GM18508 (cell line): Measurements from ENCODE around the gene EEF1AKMT4.

Experiments
- ATAC-seq: cut with Tn5 transposase; IDR thresholded peaks from one replicate; pipeline ENCODE4 v1.9.1; 2021; ENCODE audit warnings: moderate number of reproducible peaks; ENCODE audit not compliant: insufficient read depth, unreplicated experiment

The EEF1AKMT4 gene

DNA sequence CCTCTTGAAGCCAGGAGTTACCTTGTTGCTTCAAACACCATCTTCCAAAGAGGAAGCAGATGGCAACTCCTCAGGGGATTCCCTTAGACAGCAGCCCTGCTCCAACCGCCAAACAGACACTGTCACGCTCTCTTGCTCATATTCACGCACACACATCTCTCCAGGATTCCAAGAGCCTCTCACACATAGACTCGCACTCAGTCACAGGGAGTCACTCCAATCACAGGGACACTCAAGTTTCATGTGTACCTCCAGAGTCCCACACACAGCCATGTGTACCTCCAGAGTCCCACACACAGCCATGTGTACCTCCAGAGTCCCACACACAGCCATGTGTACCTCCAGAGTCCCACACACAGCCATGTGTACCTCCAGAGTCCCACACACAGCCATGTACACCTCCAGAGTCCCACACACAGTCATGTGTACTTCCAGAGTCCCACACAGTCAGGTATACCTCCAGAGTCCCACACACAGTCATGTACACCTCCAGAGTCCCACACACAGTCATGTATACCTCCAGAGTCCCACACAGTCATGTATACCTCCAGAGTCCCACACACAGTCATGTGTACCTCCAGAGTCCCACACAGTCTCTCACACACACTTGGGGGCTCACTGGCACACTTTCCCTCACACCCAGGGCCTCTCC is 14.0 kb upstream of the EEF1AKMT4 start:
- no peak for ATAC-seq

DNA sequence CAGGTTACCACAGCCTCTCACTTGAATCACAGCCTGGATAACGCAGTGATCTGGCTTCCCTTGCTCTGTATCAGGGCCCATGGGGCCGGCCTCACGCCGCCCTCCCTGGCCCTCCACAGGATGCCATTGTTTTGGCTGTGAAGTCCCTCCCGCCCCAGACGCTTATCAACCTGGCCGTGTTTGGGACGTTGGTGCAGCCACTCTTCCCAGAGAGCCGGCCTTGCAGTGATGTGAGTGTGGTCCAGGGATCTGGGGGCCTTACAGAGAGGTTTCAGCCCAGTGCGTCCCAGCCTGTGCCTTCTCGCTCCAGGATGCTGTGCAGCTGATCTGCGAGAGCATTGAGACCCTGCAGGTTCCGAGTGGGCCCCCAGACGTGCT is 13.4 kb upstream of the EEF1AKMT4 start:
- ATAC-seq = no peak

DNA sequence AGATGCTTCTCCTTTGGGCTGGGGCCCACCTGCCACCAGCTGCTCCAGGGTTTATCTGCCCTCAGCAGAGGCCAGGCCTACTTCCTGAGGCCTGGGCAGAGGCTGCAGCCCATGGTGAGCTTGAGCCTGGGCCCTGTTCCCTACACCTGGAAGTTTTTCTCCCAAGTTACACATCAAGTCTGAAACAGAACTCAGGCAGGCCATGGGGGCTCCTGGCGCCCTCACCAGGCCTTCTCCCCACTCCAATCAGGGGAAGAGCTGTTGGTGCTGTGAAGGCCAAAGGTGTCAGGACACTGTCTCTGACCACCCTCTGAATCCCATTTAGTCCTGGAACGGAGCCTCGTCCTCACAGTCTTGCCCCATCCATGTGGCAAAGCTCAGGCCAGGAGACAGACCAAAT is 12.8 kb upstream of the EEF1AKMT4 start:
- no peak for ATAC-seq

DNA sequence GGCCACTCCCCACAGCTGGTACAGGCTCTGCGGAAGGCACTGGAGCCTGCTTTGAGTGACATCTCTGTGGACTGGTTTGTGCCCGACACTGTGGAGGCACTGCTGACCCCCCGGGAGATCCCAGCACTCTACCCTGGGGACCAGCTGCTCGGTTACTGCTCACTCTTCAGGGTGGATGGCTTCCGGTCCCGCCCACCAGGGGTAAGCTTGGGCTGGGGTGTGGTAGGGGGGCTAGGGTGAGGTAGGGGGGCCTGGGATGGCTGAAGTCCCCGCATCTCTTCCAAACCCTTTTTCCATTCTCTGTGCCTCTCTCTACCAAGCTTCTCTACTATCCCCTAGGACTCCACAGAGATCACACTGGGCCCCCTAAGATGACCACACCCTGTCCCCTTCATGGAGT is 12.3 kb upstream of the EEF1AKMT4 start:
- ATAC-seq = no peak

DNA sequence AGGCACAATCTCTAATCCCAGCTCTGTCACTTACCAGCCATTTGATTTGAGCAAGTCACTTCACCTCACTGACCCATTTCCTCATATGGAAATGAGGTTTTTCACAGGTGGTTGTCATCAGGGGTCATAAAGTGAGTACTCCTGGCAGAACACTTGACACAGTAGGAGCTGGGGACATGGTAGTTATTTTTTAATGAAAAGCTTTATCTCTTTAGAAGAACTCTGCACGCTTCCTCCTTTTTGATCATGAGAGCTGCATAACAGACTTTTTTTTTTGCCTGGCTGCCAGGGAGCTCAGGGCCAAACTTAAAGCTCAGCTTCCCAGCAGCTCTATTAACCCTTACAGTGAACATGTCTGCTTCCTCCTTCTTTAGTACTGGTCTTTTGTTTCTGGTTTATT is 11.7 kb upstream of the EEF1AKMT4 start:
- ATAC-seq = no peak

DNA sequence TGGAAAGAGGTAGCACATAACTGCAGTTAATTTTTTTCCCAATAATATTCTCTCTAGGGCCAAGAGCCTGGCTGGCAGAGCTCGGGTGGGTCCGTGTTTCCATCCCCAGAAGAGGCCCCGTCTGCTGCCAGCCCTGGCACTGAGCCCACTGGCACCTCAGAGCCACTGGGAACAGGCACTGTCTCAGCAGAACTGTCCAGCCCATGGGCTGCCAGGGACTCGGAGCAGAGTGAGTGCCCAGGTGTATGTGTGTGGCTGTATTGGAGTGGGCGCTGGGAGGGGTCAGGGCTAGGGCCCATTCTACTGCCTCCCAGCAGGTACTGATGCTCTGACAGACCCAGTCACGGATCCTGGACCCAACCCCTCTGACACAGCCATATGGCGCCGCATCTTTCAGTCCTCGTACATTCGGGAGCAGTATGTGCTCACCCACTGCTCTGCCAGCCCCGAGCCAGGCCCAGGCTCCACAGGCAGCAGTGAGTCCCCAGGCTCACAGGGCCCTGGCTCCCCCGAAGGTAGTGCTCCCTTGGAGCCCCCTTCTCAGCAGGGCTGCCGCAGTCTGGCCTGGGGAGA is 11.1 kb upstream of the EEF1AKMT4 start:
- ATAC-seq = no peak

DNA sequence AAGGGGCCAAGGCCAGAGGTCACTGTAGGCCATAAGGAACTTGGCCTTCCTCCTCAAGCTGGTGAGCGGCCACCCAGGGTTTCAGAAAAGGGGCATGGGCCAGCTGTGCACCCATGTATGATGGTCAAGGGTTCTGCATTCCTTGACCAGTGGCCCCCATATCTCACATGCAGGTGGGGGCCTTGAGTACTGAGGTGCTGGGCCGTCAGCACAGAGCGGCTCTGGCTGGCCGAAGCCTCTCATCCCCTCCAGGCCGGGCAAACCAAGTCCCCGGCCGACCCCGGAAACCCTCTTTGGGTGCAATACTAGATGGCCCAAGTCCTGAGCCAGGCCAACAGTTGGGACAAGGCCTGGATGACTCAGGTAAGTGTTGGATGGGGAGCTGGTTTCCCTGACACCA is 10.3 kb upstream of the EEF1AKMT4 start:
- ATAC-seq = no peak

DNA sequence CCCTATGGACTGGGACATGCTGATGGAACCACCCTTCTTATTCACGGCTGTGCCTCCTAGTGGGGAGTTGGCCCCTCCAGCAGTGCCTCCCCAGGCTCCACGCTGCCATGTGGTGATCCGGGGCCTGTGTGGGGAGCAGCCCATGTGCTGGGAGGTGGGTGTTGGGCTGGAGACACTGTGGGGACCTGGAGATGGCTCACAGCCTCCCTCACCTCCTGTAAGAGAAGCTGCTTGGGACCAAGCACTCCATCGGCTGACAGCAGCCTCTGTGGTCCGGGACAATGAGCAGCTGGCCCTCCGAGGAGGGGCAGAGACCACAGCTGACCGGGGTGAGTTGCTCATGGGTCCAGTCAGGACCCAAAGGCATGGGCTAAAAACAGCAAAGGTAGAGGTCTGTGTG is 9.8 kb upstream of the EEF1AKMT4 start:
- ATAC-seq = no peak

DNA sequence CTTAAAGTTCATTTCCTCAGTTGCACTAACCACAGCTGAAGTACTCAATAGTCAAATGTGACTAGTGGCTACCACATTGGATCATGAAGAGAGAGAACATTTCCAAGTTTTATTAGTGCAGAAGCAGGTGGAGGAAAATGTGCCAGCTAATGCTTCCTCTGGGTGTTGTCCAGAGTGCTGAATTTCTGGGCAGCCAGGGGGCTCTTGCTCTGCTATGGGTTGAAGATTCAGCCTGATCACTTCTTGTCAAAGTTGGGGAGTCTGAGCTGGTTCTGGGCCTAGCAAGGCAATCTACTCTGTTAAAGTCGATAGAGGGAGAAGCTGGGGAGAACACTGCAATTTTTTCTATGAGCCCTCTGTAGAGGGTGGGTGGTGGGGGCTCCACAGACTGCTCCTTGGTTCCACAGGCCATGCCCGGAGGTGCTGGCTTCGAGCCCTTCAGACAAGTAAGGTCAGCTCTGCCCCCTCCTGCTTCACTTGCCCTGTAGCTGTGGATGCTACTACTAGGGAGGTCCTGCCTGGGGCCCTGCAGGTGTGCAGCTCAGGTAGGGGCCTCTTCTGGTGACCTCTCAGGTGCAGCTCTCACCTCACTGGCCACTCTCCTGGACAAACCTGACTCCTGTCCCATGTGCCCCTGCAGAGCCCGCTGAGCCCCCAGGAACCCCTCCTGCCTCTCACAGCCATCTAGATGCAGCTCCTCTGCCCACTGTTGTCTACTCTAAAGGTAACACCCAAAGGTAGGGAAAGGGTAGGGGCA is 8.9 kb upstream of the EEF1AKMT4 start:
- no peak for ATAC-seq

DNA sequence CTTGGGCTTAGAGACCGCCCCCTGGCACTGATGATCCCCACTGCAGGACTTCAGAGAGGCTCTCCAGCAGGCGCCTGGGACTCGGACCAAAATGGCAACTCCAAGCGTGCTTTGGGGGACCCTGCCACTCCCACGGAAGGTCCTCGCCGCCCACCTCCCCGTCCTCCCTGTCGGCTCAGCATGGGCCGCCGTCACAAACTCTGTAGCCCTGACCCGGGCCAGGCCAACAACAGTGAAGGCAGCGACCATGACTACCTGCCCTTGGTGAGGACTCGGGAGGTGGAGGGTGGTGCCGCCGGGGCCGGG is 8.4 kb upstream of the EEF1AKMT4 start:
- no peak for ATAC-seq

DNA sequence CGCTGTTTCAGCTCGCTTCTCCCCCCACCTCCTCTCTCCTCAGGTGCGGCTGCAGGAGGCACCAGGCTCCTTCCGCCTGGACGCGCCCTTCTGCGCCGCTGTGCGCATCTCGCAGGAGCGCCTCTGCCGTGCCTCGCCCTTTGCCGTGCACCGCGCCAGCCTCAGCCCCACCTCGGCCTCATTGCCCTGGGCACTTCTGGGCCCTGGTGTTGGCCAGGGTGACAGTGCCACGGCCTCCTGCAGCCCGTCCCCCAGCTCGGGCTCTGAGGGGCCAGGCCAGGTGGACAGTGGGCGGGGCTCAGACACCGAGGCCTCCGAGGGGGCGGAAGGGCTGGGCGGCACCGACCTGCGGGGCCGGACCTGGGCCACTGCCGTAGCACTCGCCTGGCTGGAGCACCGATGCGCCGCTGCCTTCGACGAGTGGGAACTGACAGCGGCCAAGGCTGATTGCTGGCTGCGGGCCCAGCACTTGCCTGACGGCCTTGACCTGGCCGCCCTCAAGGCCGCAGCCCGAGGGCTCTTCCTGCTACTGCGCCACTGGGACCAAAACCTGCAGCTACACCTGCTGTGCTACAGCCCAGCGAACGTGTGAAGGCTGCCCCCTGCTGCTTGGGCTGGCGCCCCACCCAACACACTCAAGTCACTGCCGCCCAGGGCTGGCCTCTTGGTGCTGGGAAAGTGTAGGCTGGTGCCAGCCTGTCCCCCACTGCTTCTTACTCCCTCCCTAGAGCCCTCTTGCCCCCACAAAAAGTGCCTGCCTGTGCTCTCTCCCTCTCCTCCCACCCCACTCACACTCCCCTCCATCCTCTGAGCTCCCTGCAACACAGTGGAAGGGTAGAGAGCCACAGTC is 7.8 kb upstream of the EEF1AKMT4 start:
- no peak for ATAC-seq

DNA sequence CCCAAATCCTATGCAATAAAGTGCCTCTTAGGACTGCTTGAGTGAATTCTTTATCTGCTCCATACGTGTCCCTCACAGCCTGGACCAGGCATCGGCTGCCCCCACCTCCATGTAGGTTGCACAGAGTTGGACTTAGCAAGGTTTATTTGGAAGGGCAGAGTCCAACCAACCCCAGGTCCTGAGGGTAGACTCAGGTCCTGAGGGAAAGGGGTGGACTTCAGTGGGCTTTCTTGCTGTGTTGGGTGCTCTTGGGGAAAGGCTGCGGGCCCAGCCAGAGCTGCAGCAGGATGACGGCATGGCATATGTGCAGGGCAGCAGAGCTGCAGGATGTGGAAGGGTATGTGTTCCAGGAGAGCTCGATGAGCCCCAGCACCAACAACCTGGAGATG is 7.2 kb upstream of the EEF1AKMT4 start:
- ATAC-seq = no peak

DNA sequence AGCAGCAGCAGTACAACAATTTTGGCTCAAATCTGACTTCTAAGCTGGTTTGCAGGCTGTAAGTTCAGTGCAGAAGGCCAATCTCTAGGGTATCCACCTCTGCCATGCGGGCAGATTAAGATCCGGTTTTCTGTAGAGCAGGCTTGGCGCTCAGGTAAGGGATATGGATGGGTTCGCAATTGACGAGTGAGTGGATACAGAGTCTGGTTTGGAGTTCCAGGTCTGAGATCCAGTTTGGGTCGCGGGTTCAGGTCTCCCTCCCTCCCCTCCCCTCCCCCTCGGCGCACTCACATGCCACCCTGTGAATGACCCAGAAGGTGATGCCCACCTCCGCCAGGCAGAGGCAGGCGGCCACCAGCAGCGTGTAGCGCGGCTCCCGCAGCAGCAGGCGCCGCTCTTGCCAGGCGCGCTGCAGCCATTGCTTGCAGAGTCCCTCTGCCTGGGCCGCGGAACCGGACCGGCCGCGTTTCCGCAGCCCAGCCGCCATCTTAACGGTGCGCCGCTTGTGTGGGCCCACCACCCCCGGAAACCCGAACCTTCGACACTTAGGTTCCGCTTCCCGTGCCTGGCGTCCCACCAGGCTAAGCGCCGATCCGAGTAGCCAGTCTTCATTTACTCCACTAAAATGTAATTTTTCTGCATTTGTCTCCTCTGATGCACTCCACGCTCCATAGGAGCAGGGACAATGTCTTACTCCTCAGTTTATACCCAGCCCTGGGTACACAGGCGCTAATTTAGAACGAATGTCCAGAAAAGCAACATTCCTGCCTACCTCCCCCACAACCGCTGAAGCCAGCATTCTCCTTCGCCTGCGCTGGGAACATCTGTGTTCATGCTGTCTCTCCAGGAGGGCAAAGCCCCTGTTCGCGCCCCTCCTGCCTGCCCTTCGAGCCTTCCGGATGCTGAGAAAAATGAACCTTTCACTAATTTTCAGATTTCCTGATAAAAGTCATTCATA is 739 bp upstream of the EEF1AKMT4 start, which contains the start of gene ALG3:
Gene ALG3, minus strand, starts transcription at position 509 of the 958 bp plus-strand sequence. Its CDS starts 22 bp downstream, at position 487.
- no peak for ATAC-seq

DNA sequence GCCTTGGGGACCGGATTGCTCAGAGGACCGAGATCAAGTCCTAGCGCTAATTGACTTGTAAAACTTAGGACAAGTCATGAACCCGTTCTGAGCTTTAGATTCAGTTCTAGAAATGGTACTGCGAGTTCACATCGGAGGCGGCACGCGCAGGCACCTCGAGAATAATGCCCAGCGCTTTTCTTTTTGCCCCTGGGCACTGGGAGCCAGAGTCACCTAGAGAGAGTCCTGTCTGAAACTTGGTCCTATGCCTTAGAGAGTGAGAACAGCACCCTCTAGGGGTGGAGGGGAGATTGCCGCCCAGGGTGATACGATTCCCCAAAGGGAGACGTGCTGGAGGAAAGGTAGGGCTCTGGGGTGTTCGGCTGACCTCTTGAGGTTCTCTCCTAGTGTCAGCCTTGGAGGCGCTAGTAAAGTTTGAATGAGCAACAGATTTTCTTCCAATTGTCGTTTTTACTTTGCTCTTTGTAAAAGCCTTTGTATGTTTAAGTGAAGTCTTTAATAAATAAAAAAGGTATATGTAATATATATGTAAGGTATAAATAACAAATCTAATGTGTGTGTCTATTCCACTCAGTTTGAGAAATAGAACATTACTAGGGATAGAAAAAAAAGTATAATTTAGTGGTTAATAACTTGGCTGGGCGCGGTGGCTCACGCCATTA is 826 bp downstream of the EEF1AKMT4 start:
- ATAC-seq = no peak

DNA sequence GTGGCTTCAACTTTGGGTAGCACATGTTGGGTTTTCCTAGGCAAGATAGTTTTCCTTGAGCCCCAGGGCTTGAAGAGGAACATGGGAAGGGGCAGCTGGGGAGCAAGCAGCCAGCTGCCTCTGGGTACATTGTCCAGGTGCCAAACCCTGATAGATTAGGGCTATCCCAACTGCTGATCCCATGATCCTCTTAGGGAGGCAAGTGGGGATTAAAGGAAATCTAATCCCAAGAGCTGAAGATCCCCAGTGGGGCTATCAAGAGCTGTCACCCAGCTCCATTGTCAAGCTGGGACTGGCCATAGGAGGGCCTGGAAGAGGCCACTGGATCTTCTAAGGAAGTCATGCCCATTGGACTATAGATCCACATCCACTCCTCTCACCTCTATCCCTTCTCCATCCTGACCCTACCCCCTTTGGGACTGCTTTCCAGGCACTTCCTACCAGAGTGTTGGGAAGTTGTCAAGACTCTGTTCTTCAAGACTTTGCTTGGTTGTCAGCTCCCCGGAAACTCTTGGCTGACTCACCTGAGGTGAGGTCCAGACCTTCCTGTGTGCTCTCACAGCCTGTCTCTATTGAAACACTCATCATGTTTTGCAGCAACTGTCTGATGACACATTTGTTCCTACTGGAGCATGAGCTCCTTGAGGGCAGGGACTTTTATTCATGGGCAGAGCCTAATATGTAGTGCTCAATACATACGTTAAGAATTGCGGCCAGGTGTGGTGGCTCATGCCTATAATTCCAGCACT is 6.0 kb downstream of the EEF1AKMT4 start:
- no peak for ATAC-seq

DNA sequence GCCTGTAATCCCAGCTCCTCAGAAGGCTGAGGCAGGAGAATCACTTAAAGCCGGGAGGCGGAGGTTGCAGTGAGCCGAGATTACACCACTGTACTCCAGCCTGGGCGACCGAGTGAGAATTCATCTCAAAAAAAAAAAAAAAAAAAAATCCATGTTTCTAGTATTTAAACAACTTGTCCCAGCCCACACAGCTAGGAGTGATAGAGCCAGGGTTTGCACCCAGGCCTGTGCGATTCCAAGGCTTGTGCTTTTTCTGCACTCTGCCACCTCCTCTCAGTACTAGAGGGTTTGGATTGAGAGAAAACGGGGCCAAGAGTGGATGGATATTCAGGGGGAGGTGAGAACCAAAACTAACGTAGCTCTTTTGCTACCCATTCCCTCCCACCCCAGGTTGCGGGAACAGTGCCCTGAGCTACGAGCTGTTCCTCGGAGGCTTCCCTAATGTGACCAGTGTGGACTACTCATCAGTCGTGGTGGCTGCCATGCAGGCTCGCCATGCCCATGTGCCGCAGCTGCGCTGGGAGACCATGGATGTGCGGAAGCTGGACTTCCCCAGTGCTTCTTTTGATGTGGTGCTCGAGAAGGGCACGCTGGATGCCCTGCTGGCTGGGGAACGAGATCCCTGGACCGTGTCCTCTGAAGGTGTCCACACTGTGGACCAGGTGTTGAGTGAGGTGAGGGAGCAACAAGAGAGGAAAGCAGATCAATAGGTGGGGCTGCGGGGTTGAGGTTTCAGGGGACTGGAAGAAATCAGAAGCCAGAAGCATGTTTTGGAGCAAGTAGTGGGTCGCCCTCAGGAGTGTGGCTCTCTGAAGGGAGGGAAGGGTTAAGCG is 7.8 kb downstream of the EEF1AKMT4 start:
- no peak for ATAC-seq

DNA sequence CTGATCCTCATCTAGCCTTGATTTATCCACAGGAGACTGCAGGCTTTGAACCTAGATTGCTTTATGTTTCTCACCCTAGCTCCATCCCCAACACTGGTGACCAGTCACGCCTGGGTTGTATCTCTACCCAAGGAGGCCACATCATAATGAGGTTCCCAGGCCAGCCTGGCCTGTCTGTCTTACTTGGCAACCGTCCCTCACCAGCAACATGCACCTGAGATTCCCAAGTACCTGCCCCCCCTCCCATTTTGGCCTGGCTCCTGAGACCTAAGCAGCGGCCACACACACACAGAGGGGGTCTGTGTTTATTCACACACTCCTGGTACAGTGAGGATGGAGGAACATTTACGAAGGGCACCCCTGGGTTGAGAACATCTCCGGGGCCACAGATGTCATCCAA is 9.5 kb downstream of the EEF1AKMT4 start:
- ATAC-seq = no peak

DNA sequence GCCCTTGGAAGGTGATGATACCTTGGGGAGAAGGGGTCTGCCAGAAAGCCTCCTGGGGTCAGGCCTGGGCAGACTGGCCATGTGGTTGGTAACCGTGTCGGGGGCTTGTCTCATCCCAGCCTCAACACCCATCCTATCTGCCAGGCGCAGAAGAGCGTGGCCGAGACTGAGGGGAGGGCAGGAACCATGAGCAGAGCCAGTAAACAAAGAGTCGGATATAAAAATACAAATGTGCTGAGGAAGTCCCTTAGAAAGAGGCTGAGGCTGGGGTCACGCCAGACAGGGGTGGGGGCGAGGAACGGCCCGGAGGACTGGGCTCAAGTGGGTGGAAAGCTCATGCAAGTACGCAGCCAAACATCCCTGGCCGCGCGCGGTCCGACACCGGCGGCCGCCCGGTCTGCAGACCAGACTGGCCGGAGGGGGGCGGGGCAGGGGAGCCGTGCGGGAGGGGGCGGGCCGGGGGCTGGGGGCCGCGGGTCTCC is 10.0 kb downstream of the EEF1AKMT4 start:
- ATAC-seq = no peak
